ENCODE data around the gene ATG7. TPM values are rescaled to one million over a fixed set of nuclear protein-coding genes. Genes with fewer than 3 reads are reported as not detected.

Gene ATG7
- total RNA-seq, 4 donors from 2014 or later: 54.8 to 126 (median 100) TPM

GRCh38 chr3:11534793-11535101 lies 262.6 kb downstream of the ATG7 start:
- Histone ChIP-seq H3K27me3 (no peaks in the 10 kb centered on the region), H3K4me1 (no peaks in the 10 kb centered on the region), H3K4me3 (no peak overlapping the region), H3K27ac (no peak overlapping the region), H3K36me3 (no peaks in the 10 kb centered on the region), H3K9me3 (no peaks in the 10 kb centered on the region)
- intact Hi-C loops (cut with DNase I; ENCODE audit: low total_unique reads): no loop called here
- no peak for DNase-seq
- TF ChIP-seq CTCF (IDR thresholded peaks at IDR 0.05): no peak
- no peak for TF ChIP-seq POLR2A (IDR thresholded peaks at IDR 0.05)

- intact Hi-C loops (cut with DNase I; ENCODE audit: low total_unique reads): no loop called here
- H3K27ac ChIP-seq: no peak overlapping the region
- DNase-seq: no peak
- TF ChIP-seq POLR2A (IDR thresholded peaks at IDR 0.05) (no peak), CTCF (IDR thresholded peaks at IDR 0.05) (no peak)
- no peak overlapping the region for H3K4me3 ChIP-seq
- no peaks in the 10 kb centered on the region for H3K9me3 ChIP-seq
- H3K27me3 ChIP-seq: no peaks in the 10 kb centered on the region
- H3K36me3 ChIP-seq: no peaks in the 10 kb centered on the region
- no peaks in the 10 kb centered on the region for H3K4me1 ChIP-seq
These were observed 263.2 kb downstream of the ATG7 start for GRCh38 chr3:11535243-11535960.

- TF ChIP-seq POLR2A (IDR thresholded peaks at IDR 0.05) (no peak), CTCF (IDR thresholded peaks at IDR 0.05) (no peak)
- no peak overlapping the region for H3K4me3 ChIP-seq
- intact Hi-C loops (cut with DNase I; ENCODE audit: low total_unique reads): no loop called here
- no peaks in the 10 kb centered on the region for H3K27me3 ChIP-seq
- H3K36me3 ChIP-seq: no peaks in the 10 kb centered on the region
- H3K9me3 ChIP-seq: no peaks in the 10 kb centered on the region
- H3K4me1 ChIP-seq: peaks cover 0 to 2% of the 10 kb centered on the region in 2 donors
- no peak for DNase-seq
- no peak overlapping the region for H3K27ac ChIP-seq
These were observed 264.1 kb downstream of the ATG7 start for GRCh38 chr3:11536132-11536935.

GRCh38 chr3:11536936-11537612 lies 264.9 kb downstream of the ATG7 start:
- TF ChIP-seq CTCF (IDR thresholded peaks at IDR 0.05) (no peak), POLR2A (IDR thresholded peaks at IDR 0.05) (no peak)
- H3K4me1 ChIP-seq: peaks cover 0 to 3% of the 10 kb centered on the region in 2 donors
- no peak overlapping the region for H3K27ac ChIP-seq
- no peaks in the 10 kb centered on the region for H3K36me3 ChIP-seq
- H3K4me3 ChIP-seq: no peak overlapping the region
- H3K27me3 ChIP-seq: no peaks in the 10 kb centered on the region
- H3K9me3 ChIP-seq: no peaks in the 10 kb centered on the region
- intact Hi-C loops (cut with DNase I; ENCODE audit: low total_unique reads): no loop called here
- DNase-seq: no peak

- Histone ChIP-seq H3K9me3 (no peaks in the 10 kb centered on the region), H3K4me3 (no peak overlapping the region), H3K27ac (no peak overlapping the region), H3K4me1 (peaks cover 0 to 3% of the 10 kb centered on the region in 2 donors), H3K27me3 (no peaks in the 10 kb centered on the region), H3K36me3 (no peaks in the 10 kb centered on the region)
- no peak for DNase-seq
- TF ChIP-seq POLR2A (IDR thresholded peaks at IDR 0.05) (no peak), CTCF (IDR thresholded peaks at IDR 0.05) (no peak)
- intact Hi-C loops (cut with DNase I; ENCODE audit: low total_unique reads): no loop called here
These were observed 266.4 kb downstream of the ATG7 start for GRCh38 chr3:11538581-11538980.

All from uterus (tissue), 4 donors.